ENCODE measurements around the gene PRKCQ. TPM values are rescaled to one million over a fixed set of nuclear protein-coding genes. Genes with fewer than 3 reads are reported as not detected.

Gene PRKCQ
- 0.11 and 1.2 TPM in 2 replicates for total RNA-seq

GRCh38 chr10:6579904-6580278 is at the start of gene PRKCQ:
Gene PRKCQ, minus strand, starts transcription at chr10:6580276. Its CDS starts 65,141 bp downstream, at chr10:6515135.

All from placental epithelial cell (primary cell).